ENCODE results near the gene FAM50B. TPM values are rescaled to one million over a fixed set of nuclear protein-coding genes. Genes with fewer than 3 reads are reported as not detected.

The FAM50B gene
- total RNA-seq, 2 donors from 2014 or later: 13.9 to 22.8 TPM

GRCh38 chr6:3882866-3883265 lies 33.7 kb downstream of the FAM50B start:
- no peaks in the 10 kb centered on the region for H3K27me3 Mint-ChIP-seq
- no peaks in the 10 kb centered on the region for H3K9me3 Mint-ChIP-seq
- no peak for ATAC-seq (replicated peaks)
- H3K27ac Mint-ChIP-seq: no peak overlapping the region
- H3K4me1 Mint-ChIP-seq: no peaks in the 10 kb centered on the region
- H3K4me3 Mint-ChIP-seq: no peak overlapping the region
- H3K36me3 Mint-ChIP-seq (ENCODE audit: low read depth): no peaks in the 10 kb centered on the region

GRCh38 chr6:3884007-3884745 lies 35.0 kb downstream of the FAM50B start:
- H3K4me3 Mint-ChIP-seq: no peak overlapping the region
- H3K27ac Mint-ChIP-seq: no peak overlapping the region
- no peaks in the 10 kb centered on the region for H3K36me3 Mint-ChIP-seq (ENCODE audit: low read depth)
- H3K27me3 Mint-ChIP-seq: no peaks in the 10 kb centered on the region
- H3K9me3 Mint-ChIP-seq: no peaks in the 10 kb centered on the region
- H3K4me1 Mint-ChIP-seq: no peaks in the 10 kb centered on the region
- ATAC-seq (replicated peaks): no peak

GRCh38 chr6:3885262-3886036 lies 36.3 kb downstream of the FAM50B start:
- Mint-ChIP-seq H3K9me3 (no peaks in the 10 kb centered on the region), H3K27me3 (no peaks in the 10 kb centered on the region), H3K4me1 (no peaks in the 10 kb centered on the region), H3K27ac (no peak overlapping the region), H3K36me3 (ENCODE audit: low read depth) (no peaks in the 10 kb centered on the region), H3K4me3 (no peak overlapping the region)
- ATAC-seq (replicated peaks): no peak

- H3K27me3 Mint-ChIP-seq: no peaks in the 10 kb centered on the region
- no peaks in the 10 kb centered on the region for H3K9me3 Mint-ChIP-seq
- no peak overlapping the region for H3K4me3 Mint-ChIP-seq
These were observed 38.1 kb downstream of the FAM50B start for GRCh38 chr6:3887150-3887700.

GRCh38 chr6:3888153-3888957 lies 39.2 kb downstream of the FAM50B start:
- Mint-ChIP-seq H3K27me3 (no peaks in the 10 kb centered on the region), H3K36me3 (ENCODE audit: low read depth) (no peaks in the 10 kb centered on the region), H3K27ac (no peak overlapping the region), H3K4me1 (no peaks in the 10 kb centered on the region), H3K4me3 (no peak overlapping the region), H3K9me3 (no peaks in the 10 kb centered on the region)
- no peak for ATAC-seq (replicated peaks)

More at GRCh38 chr6:3887150-3887700, 38.1 kb downstream of the FAM50B start:
- Mint-ChIP-seq H3K27ac (no peak overlapping the region), H3K4me1 (no peaks in the 10 kb centered on the region), H3K36me3 (ENCODE audit: low read depth) (no peaks in the 10 kb centered on the region)
- ATAC-seq (replicated peaks): peak; percentile 68

GRCh38 chr6:3890047-3890446 lies 40.9 kb downstream of the FAM50B start:
- no peak overlapping the region for H3K27ac Mint-ChIP-seq
- no peak for ATAC-seq (replicated peaks)
- H3K36me3 Mint-ChIP-seq (ENCODE audit: low read depth): no peaks in the 10 kb centered on the region
- H3K27me3 Mint-ChIP-seq: no peaks in the 10 kb centered on the region
- no peaks in the 10 kb centered on the region for H3K9me3 Mint-ChIP-seq
- no peak overlapping the region for H3K4me3 Mint-ChIP-seq
- no peaks in the 10 kb centered on the region for H3K4me1 Mint-ChIP-seq

- H3K36me3 Mint-ChIP-seq (ENCODE audit: low read depth): no peaks in the 10 kb centered on the region
- H3K27ac Mint-ChIP-seq: no peak overlapping the region
- H3K9me3 Mint-ChIP-seq: no peaks in the 10 kb centered on the region
- H3K4me1 Mint-ChIP-seq: no peaks in the 10 kb centered on the region
- H3K4me3 Mint-ChIP-seq: no peak overlapping the region
- no peaks in the 10 kb centered on the region for H3K27me3 Mint-ChIP-seq
- ATAC-seq (replicated peaks): no peak
These were observed 42.7 kb downstream of the FAM50B start for GRCh38 chr6:3891883-3892282.

- Mint-ChIP-seq H3K27ac (no peak overlapping the region), H3K36me3 (ENCODE audit: low read depth) (no peaks in the 10 kb centered on the region), H3K4me1 (no peaks in the 10 kb centered on the region), H3K27me3 (no peaks in the 10 kb centered on the region), H3K4me3 (no peak overlapping the region), H3K9me3 (no peaks in the 10 kb centered on the region)
- no peak for ATAC-seq (replicated peaks)
These were observed 43.4 kb downstream of the FAM50B start for GRCh38 chr6:3892603-3893002.

- Mint-ChIP-seq H3K4me3 (no peak overlapping the region), H3K36me3 (ENCODE audit: low read depth) (no peaks in the 10 kb centered on the region), H3K4me1 (no peaks in the 10 kb centered on the region), H3K27ac (no peak overlapping the region), H3K9me3 (no peaks in the 10 kb centered on the region), H3K27me3 (peaks cover 4% of the 10 kb centered on the region)
- no peak for ATAC-seq (replicated peaks)
These were observed 44.3 kb downstream of the FAM50B start for GRCh38 chr6:3893487-3893886.

- no peak overlapping the region for H3K4me3 Mint-ChIP-seq
- H3K9me3 Mint-ChIP-seq: no peaks in the 10 kb centered on the region
- no peak overlapping the region for H3K27ac Mint-ChIP-seq
- no peak for ATAC-seq (replicated peaks)
- H3K27me3 Mint-ChIP-seq: peaks cover 4% of the 10 kb centered on the region
- no peaks in the 10 kb centered on the region for H3K4me1 Mint-ChIP-seq
- no peaks in the 10 kb centered on the region for H3K36me3 Mint-ChIP-seq (ENCODE audit: low read depth)
These were observed 44.7 kb downstream of the FAM50B start for GRCh38 chr6:3893917-3894316.

- Mint-ChIP-seq H3K4me1 (no peaks in the 10 kb centered on the region), H3K27me3 (peaks cover 4% of the 10 kb centered on the region)
- ATAC-seq (replicated peaks): no peak
These were observed 45.6 kb downstream of the FAM50B start for GRCh38 chr6:3894590-3895311.

GRCh38 chr6:3895312-3895653 lies 46.1 kb downstream of the FAM50B start:
- Mint-ChIP-seq H3K27ac (no peak overlapping the region), H3K4me3 (no peak overlapping the region), H3K4me1 (no peaks in the 10 kb centered on the region), H3K9me3 (no peaks in the 10 kb centered on the region), H3K27me3 (peaks cover 4% of the 10 kb centered on the region), H3K36me3 (ENCODE audit: low read depth) (no peaks in the 10 kb centered on the region)
- no peak for ATAC-seq (replicated peaks)

More at GRCh38 chr6:3894590-3895311, 45.6 kb downstream of the FAM50B start:
- Mint-ChIP-seq H3K4me3 (no peak overlapping the region), H3K27ac (no peak overlapping the region), H3K9me3 (no peaks in the 10 kb centered on the region), H3K36me3 (ENCODE audit: low read depth) (no peaks in the 10 kb centered on the region)

- Mint-ChIP-seq H3K4me1 (no peaks in the 10 kb centered on the region), H3K36me3 (ENCODE audit: low read depth) (no peaks in the 10 kb centered on the region), H3K4me3 (no peak overlapping the region), H3K9me3 (no peaks in the 10 kb centered on the region), H3K27me3 (peaks cover 4% of the 10 kb centered on the region), H3K27ac (no peak overlapping the region)
- ATAC-seq (replicated peaks): no peak
These were observed 46.6 kb downstream of the FAM50B start for GRCh38 chr6:3895805-3896204.

Measured in activated T-helper 17 cell treated with anti-CD3 and anti-CD28 coated beads, Interleukin-2, amount 50 U/mL, for 72 hours (primary cell).